ENCODE data around the gene CUL9.

- no peak for TF ChIP-seq CTCF (conservative IDR thresholded peaks at IDR 0.05; ENCODE audit: low read length)
- no peak for TF ChIP-seq EZH2phosphoT487 (IDR thresholded peaks at IDR 0.05; ENCODE audit: borderline replicate concordance, low read depth, low read length)
Observed at GRCh38 chr6:43172104-43173007, 9.6 kb upstream of the CUL9 start.
